Caki2 (cell line): Measurements from ENCODE around the gene FOXD1. TPM values are rescaled to one million over a fixed set of nuclear protein-coding genes. Genes with fewer than 3 reads are reported as not detected.
A peak's percentile ranks its signal among the peaks of the same experiment; 100 is the strongest.
"Not testable (repeated sequence)": the region's sequence is repeated elsewhere in the genome, so short reads cannot be mapped to it uniquely, and the experiment has no call there.

Source experiments
- DNase-seq: peaks from one replicate; pipeline ENCODE4 v3.0.0-alpha.2; 2015; ENCODE audit warnings: low read depth
- in situ Hi-C: cut with HindIII; loops from 2 replicates; pipeline ENCODE4 v1.10.0; 2016; ENCODE audit warnings: low sequenced_read_pairs, low pct_unique_long_range_greater_than_20kb, mixed read lengths
- total RNA-seq: library from RNA; depleted of rRNA; stranded (reverse); fragments of >200 nt; shearing (Covaris generic); gene quantifications from 2 replicates; pipeline ENCODE4 v1.2.3, GENCODE V29; 2014; ENCODE audit warnings: low replicate concordance

Gene FOXD1
- total RNA-seq, 1 experiment from 2014 or later, result 17.0 TPM

- in situ Hi-C loops, result no loop called here
- no peak for DNase-seq
Measured at GRCh38 chr5:73431204-73431851, 17.2 kb downstream of the FOXD1 start.

GRCh38 chr5:73426034-73426433, 22.5 kb downstream of the FOXD1 start:
- no peak for DNase-seq
- in situ Hi-C loops, result no loop called here

GRCh38 chr5:73424556-73424977, 24.0 kb downstream of the FOXD1 start:
- no peak for DNase-seq
- in situ Hi-C loops, result no loop called here

GRCh38 chr5:73422164-73422563, 26.4 kb downstream of the FOXD1 start:
- in situ Hi-C loops, result no loop called here
- no peak for DNase-seq

GRCh38 chr5:73420666-73421065, 27.9 kb downstream of the FOXD1 start:
- no peak for DNase-seq
- in situ Hi-C loops, result no loop called here

- in situ Hi-C loops, result no loop called here
Measured at GRCh38 chr5:73419465-73420390, 28.8 kb downstream of the FOXD1 start.

GRCh38 chr5:73419117-73419464, 29.5 kb downstream of the FOXD1 start:
- in situ Hi-C loops, result no loop called here
- DNase-seq, result no peak

More at GRCh38 chr5:73419465-73420390, 28.8 kb downstream of the FOXD1 start:
- no peak for DNase-seq

GRCh38 chr5:73418244-73418691, 30.3 kb downstream of the FOXD1 start:
- no peak for DNase-seq
- in situ Hi-C loops, result no loop called here

- DNase-seq, result peak; percentile 20
- in situ Hi-C loops, result no loop called here
Measured at GRCh38 chr5:73417303-73418034, 31.1 kb downstream of the FOXD1 start.

- no peak for DNase-seq
- in situ Hi-C loops, result no loop called here
Measured at GRCh38 chr5:73415617-73416016, 33.0 kb downstream of the FOXD1 start.

GRCh38 chr5:73415171-73415570, 33.4 kb downstream of the FOXD1 start:
- no peak for DNase-seq
- in situ Hi-C loops, result no loop called here

GRCh38 chr5:73412597-73412988, 36.0 kb downstream of the FOXD1 start:
- in situ Hi-C loops, result no loop called here
- DNase-seq, result peak; percentile 65

- DNase-seq, result no peak
- in situ Hi-C loops, result no loop called here
Measured at GRCh38 chr5:73411936-73412596, 36.5 kb downstream of the FOXD1 start.

- in situ Hi-C loops, DNase-seq: not testable (repeated sequence)
Measured at GRCh38 chr5:73409927-73410326, 38.6 kb downstream of the FOXD1 start.

GRCh38 chr5:73405691-73406090, 42.9 kb downstream of the FOXD1 start:
- in situ Hi-C loops, result no loop called here
- no peak for DNase-seq

GRCh38 chr5:73399775-73400174, 48.8 kb downstream of the FOXD1 start:
- no peak for DNase-seq
- in situ Hi-C loops, result no loop called here
